Kasumi-1 (cell line): ENCODE measurements around the gene SOAT1.

Experiments
- DNase-seq, 2 experiments: peaks; one replicate each; lab custom pipeline; 2025; lab: John Stamatoyannopoulos, UW

Gene SOAT1

GRCh38 chr1:179305450-179305849 is 11.9 kb downstream of the SOAT1 start:
- no peak for DNase-seq

- no peak for DNase-seq
Measured at GRCh38 chr1:179310291-179310690, 16.7 kb downstream of the SOAT1 start.

GRCh38 chr1:179310721-179311120 is 17.1 kb downstream of the SOAT1 start:
- no peak for DNase-seq

DNA sequence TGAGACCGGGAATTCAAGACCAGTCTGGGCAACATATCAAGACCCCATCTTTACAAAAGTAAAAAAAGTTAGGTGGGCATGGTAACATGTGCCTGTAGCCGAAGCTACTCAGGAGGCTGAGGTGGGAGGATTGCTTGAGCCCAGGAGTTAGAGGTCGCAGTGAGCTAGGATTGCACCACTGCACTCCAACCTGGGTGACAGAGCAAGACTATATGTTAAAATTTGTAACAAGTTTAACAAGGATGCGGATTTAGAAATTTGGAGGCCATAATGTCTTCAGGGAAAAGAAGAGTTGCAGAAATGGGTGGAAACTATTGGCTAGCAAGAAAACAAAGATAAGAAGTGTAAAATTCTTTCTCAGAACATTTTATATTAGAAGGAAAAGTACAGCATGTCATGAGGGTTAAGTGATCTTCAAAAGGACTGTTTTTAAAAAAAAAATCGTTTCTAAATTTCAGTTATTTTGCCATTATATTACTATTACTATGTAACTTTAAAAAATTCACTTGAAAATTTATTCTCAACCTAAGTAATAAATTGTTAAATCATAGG is 17.6 kb downstream of the SOAT1 start:
- DNase-seq = no peak

DNA sequence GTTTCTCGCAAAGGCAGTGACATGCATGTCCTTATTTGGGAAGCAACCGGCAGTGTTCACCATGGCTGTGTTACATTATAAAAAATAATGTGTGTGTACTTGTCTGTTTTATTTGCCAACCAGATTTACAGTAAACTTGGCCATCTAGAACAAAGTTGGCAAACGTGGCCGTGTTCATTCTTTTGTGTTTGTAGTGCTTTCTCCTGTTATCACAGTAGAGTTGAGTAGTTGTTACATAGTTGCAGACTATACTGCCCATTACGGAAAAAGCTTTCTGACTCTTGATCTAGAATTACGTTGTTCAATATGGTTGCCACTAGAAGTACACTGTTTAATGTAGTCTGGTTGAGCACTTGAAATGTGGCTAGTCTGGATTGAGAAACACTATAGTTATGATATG is 19.4 kb downstream of the SOAT1 start:
- no peak for DNase-seq

GRCh38 chr1:179314928-179315327 is 21.3 kb downstream of the SOAT1 start:
- DNase-seq = no peak

DNA sequence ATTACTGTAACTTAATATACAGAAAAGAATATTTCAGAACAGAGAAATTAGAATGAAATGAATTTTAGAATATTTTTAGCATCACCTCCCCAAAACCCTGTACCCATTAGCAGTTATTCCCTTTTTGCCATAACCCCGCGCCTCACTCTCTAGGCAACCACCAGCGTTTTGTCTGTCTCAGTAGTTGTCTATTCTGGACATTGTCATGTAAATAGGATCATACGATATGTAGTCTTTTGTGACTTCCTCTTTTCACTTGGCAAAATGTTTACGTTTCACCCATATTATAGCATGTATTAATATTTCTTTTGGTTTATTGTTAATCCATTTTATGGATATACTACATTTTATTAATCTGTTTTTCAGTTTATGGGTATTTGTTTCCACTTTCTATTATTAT is 24.9 kb downstream of the SOAT1 start:
- DNase-seq = no peak

- no peak for DNase-seq
Measured at GRCh38 chr1:179321533-179322216, 28.1 kb downstream of the SOAT1 start.

- DNase-seq = no peak
Measured at GRCh38 chr1:179322557-179322956, 29.0 kb downstream of the SOAT1 start.

GRCh38 chr1:179323436-179323835 is 29.8 kb downstream of the SOAT1 start:
- no peak for DNase-seq

- no peak for DNase-seq
Measured at GRCh38 chr1:179325836-179326235, 32.2 kb downstream of the SOAT1 start.

DNA sequence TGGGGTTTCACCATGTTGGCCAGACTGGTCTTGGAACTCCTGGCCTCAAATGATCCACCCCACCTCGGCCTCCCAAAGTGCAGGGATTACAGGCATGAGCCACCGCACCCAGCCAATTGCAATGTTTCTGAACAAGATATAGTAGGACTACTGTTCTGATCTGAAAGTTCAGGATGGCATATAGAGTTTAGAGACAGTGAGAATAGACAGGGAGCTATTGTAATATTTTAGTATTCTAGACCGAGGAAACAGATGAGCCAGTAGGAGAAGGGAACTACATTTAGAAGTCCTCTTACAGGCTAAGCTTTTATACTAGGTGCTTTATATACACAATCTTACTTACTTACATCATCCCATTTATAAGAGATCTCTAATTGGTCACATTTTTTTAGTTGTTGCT is 33.1 kb downstream of the SOAT1 start:
- no peak for DNase-seq

- DNase-seq = no peak
Measured at GRCh38 chr1:179327196-179327595, 33.6 kb downstream of the SOAT1 start.

GRCh38 chr1:179327679-179328078 is 34.1 kb downstream of the SOAT1 start:
- peak; percentile 60 to 66 for DNase-seq

DNA sequence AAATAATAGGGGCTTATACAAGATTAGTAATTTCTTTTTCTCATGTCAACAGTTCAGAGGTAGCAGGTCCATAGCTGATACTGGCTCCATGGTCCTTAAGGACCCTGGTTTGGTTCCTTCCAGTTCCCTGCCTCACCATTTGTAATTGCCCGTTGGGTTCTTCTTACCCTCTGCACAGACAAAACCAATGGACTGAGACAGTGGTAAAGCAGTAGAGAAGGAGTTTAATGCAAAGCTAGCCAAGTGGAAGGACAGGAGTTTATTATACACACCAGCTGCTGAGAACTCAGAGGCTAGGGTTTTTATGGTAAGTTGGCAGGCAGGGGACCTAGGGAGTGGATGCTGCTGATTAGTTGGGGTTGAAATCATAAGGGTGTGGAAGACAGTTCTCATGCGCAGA is 36.3 kb downstream of the SOAT1 start:
- DNase-seq = no peak

DNA sequence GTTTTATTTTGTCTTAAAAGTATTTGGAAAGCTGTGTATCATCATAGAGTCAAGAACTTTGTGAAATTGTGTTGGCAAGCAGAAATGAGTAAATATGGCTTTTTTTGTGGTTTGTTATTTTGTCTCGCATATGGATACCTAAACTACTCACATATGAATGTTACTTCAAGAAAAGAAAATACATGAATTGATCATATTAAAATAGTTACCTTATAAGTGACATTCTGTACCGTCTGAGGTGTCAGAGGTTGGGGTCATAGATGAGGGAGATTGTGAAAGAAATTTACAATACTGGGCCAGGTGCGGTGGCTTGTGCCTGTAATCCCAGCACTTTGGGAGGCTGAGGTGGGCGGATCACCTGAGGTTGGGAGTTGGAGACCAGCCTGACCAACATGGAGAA is 40.8 kb downstream of the SOAT1 start:
- DNase-seq = no peak

- no peak for DNase-seq
Measured at GRCh38 chr1:179337288-179337687, 43.7 kb downstream of the SOAT1 start.

DNA sequence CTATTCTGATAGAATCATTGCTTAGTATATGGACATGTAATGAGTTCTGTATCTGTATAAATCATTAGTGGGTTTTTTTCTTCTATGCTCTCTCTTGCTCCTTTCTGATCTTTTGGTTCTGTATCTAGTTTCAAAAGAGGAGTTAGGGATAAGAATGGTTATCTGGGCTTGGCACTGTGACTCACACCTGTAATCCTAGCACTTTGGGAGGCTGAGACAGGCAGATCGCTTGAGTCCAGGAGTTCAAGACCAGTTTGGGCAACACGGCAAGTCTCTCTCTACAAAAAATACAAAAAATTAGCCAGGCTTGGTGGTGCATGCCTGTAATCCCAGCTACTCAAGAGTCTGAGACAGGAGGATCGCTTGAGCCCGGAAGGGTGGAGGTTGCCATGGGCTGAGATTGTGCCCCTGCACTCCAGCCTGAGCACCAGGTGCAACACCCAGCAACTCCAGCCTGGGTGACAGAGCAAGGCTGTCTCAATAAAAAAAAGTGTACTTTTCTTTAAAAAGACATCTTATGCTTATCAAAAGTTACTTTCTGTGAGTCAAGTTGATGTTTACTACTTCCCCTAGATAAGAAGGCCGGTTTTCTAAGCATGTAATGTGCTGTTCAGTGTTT is 44.5 kb downstream of the SOAT1 start:
- DNase-seq = no peak

- no peak for DNase-seq
Measured at GRCh38 chr1:179340918-179341317, 47.3 kb downstream of the SOAT1 start.

DNA sequence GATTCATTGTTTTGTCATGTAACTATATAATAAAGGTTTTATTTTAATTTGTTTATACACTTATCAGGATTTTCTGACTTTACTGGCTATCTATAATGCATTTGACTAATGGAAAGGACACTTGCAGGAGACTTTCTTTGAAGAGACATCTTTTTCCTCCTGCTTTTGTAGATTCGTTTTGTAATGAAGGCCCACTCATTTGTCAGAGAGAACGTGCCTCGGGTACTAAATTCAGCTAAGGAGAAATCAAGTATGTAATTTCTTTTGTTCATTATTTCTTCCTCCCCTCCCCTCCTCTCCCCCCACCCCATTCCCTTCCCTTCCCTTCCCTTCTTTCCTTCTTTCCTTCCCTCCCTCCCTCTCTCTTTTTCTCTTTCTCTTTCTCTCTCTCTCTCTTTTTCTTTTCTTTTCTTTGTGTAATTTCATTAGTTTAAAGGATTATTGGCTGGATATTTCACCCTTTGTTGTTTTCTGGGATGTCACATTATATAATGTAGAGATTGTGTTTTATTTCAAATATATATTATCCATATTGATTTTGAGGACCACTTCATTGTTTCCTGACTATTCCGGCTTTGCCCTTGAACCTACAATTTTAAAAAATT is 48.4 kb downstream of the SOAT1 start:
- DNase-seq = no peak

DNA sequence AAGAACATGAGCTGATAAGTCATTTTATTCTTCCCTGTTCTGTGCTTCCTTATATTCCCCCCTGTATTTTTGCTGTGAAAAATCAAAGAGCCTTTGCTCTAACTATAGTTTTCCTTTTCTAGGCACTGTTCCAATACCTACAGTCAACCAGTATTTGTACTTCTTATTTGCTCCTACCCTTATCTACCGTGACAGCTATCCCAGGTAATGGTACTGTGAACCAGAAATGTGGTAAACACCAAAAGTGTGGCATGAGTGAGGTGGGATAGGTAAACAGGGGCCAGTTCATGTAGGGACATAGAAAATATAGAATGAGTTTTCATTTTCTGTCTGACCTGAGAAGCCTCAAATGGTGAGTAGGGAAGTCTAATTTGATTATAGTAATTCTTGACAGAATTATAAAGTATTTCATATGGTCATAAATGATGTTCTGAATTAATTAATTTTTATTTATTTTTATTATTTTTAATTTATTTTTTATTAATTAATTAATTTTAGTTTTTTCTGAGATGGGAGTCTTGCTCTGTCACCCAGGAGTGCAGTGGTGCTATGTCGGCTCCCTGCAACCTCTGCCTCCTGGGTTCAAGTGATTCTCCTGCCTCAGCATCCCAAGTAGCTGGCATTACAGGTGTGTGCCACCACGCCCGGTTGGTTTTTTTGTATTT is 49.3 kb downstream of the SOAT1 start:
- no peak for DNase-seq

GRCh38 chr1:179351281-179351680 is 57.7 kb downstream of the SOAT1 start:
- DNase-seq = no peak

GRCh38 chr1:179352236-179352635 is 58.6 kb downstream of the SOAT1 start:
- DNase-seq = no peak
